ENCODE data around the gene TLL2.

- TF ChIP-seq CTCF (conservative IDR thresholded peaks at IDR 0.05; ENCODE audit: low read depth in 2 of 2) (no peak), POLR2AphosphoS5 (IDR thresholded peaks at IDR 0.05; ENCODE audit: low read depth) (no peak)
Measured at GRCh38 chr10:96457341-96457740, 56.4 kb downstream of the TLL2 start.
